Thyroid gland (tissue), 4 donors: Measurements from ENCODE around the gene ZNF326. TPM values are rescaled to one million over a fixed set of nuclear protein-coding genes. Genes with fewer than 3 reads are reported as not detected.
"Not testable (repeated sequence)": the region's sequence is repeated elsewhere in the genome, so short reads cannot be mapped to it uniquely, and the experiment has no call there.

Experiments used
- DNase-seq, 2 donors: peaks; one replicate each; pipeline ENCODE4 v3.0.0-alpha.2; 2019
- H3K27ac ChIP-seq, 3 donors: fragments of 200-600 bp; sonication (generic); 1 replicate in 2 of 3; 2 replicates in 1 of 3; pipeline ENCODE4 v1.5.1; 2016 to 2019; ENCODE audit warnings: mild to moderate bottlenecking in 1 of 3, moderate library complexity in 1 of 3
- H3K27me3 ChIP-seq: fragments of 200-600 bp; sonication (generic); one replicate; pipeline ENCODE4 v1.5.1; 2019
- H3K36me3 ChIP-seq, 2 donors: fragments of 200-600 bp; sonication (generic); one replicate each; pipeline ENCODE4 v1.5.1; 2016 to 2019
- H3K4me1 ChIP-seq, 2 donors: fragments of 200-600 bp; sonication (generic); one replicate each; pipeline ENCODE4 v1.5.1; 2017 to 2019
- H3K4me3 ChIP-seq, 3 donors: fragments of 200-600 bp; sonication (generic); replicated peaks in 1 of 3; 1 replicate in 2 of 3; 2 replicates in 1 of 3; pipeline ENCODE4 v1.5.1; 2016; ENCODE audit warnings: mild to moderate bottlenecking in 1 of 3
- H3K9me3 ChIP-seq: fragments of 200-600 bp; sonication (generic); one replicate; pipeline ENCODE4 v1.5.1; 2017
- POLR2A ChIP-seq, 2 donors: fragments of 450-650 bp; IDR thresholded peaks; one replicate each; pipeline ENCODE4 v1.6.1; 2017; ENCODE audit warnings: antibody characterized with exemption in 2 of 2, mild to moderate bottlenecking in 2 of 2, moderate library complexity in 1 of 2
- WGBS, 2 donors: methylation state at CpG; one replicate each; pipeline ENCODE4 v1.1.5; 2017; 5-methylcytosine and 5-hydroxymethylcytosine counted together
- intact Hi-C: fragments of 100-400 bp; cut with DNase I; formaldehyde crosslinking; loops from one replicate; pipeline ENCODE4 v1.15.1; 2023
- total RNA-seq, 4 donors: library from RNA; depleted of rRNA; stranded (reverse); fragments of >200 nt; gene quantifications; one replicate each; pipeline ENCODE4 v1.2.3, GENCODE V29; 2016
- TF ChIP-seq, protein P1 (sequence below), 6 experiments: fragments of 200-600 bp in 3 of 6; fragments of 450-650 bp in 3 of 6; sonication (generic) in 3 of 6; IDR thresholded peaks; one replicate each; pipeline ENCODE4 v1.5.1; 2016 to 2019; ENCODE audit warnings: antibody characterized with exemption in 6 of 6, mild to moderate bottlenecking in 2 of 6, inconsistent platforms in 1 of 6, moderate library complexity in 1 of 6

Gene ZNF326
- total RNA-seq, 4 donors from 2014 or later: 19.5 to 34.2 (median 21.5) TPM

DNA sequence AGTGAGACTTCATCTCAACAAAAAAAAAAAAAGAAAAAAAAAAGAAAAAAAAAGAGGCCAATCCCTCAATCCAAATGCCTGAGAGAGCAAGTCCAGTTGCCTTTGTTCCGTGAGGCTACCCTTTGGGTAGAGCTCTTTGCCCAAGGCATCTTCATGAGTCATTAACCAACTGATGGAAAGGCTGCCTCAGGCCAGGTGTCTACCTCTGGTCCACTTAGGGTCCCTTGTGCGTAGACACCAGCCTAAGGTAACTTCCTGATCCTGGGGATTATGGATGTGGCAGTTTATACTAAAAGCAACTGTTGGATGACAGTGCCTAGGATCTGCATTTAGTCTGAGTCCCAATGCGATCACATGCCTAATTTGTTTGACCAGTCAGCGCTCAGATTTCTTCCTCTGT, 20.7 kb upstream of the ZNF326 start:
- H3K4me3 ChIP-seq: no peak overlapping the region
- TF ChIP-seq, protein P1, sequence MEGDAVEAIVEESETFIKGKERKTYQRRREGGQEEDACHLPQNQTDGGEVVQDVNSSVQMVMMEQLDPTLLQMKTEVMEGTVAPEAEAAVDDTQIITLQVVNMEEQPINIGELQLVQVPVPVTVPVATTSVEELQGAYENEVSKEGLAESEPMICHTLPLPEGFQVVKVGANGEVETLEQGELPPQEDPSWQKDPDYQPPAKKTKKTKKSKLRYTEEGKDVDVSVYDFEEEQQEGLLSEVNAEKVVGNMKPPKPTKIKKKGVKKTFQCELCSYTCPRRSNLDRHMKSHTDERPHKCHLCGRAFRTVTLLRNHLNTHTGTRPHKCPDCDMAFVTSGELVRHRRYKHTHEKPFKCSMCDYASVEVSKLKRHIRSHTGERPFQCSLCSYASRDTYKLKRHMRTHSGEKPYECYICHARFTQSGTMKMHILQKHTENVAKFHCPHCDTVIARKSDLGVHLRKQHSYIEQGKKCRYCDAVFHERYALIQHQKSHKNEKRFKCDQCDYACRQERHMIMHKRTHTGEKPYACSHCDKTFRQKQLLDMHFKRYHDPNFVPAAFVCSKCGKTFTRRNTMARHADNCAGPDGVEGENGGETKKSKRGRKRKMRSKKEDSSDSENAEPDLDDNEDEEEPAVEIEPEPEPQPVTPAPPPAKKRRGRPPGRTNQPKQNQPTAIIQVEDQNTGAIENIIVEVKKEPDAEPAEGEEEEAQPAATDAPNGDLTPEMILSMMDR (IDR thresholded peaks at IDR 0.05): no peak
- TF ChIP-seq POLR2A (IDR thresholded peaks at IDR 0.05): no peak
- no peak for DNase-seq
- no peaks in the 10 kb centered on the region for H3K36me3 ChIP-seq
- WGBS, 2 donors: 95% methylated on average over 4 of the region's 4 CpGs
- H3K4me1 ChIP-seq: no peaks in the 10 kb centered on the region
- H3K9me3 ChIP-seq: no peaks in the 10 kb centered on the region
- H3K27ac ChIP-seq: no peak overlapping the region
- no peaks in the 10 kb centered on the region for H3K27me3 ChIP-seq
- intact Hi-C loops: no loop called here

DNA sequence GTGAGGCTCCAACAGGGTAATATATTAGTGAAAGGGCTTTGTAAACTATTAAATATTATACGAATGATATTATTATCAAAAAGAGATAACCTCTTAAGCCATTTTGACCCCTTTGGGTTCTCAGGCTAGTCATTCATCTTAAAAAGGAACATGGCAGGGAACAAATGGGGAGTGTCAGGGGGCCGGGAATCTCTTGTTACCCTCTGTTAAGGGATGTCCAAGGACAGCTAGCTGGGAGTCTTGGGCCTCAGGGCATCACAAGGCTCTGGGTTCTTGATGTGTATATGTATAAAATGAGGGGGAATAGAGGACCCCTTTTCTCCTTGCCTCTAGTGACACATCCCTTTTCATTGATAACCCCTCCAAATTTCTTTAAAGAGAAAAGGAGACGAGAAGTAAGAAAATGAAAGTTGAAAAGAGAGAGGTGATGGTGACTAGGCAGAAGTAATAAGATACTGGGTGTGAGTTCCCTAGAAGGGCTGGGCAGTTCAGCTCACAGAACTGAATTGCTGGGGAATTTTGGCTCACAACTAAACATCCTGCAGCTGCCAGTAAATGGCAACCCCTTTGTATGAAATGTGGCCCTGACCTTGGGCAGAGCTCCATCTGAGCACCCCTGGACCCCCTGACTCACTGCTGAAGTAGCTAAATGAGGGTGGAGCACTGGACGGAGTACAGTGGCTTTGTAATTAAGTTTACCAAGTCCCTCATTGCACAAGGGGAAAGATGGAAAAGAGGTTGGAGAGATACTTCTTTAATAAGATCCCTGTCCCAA, 20.0 kb upstream of the ZNF326 start:
- WGBS, 2 donors: 73 to 85% methylated on average over 4 of the region's 4 CpGs
- Histone ChIP-seq H3K9me3 (no peaks in the 10 kb centered on the region), H3K4me1 (no peaks in the 10 kb centered on the region), H3K36me3 (no peaks in the 10 kb centered on the region), H3K27me3 (no peaks in the 10 kb centered on the region), H3K4me3 (no peak overlapping the region), H3K27ac (no peak overlapping the region)
- no peak for TF ChIP-seq POLR2A (IDR thresholded peaks at IDR 0.05)
- TF ChIP-seq, protein P1 (IDR thresholded peaks at IDR 0.05): no peak
- intact Hi-C loops: no loop called here
- DNase-seq: no peak

DNA sequence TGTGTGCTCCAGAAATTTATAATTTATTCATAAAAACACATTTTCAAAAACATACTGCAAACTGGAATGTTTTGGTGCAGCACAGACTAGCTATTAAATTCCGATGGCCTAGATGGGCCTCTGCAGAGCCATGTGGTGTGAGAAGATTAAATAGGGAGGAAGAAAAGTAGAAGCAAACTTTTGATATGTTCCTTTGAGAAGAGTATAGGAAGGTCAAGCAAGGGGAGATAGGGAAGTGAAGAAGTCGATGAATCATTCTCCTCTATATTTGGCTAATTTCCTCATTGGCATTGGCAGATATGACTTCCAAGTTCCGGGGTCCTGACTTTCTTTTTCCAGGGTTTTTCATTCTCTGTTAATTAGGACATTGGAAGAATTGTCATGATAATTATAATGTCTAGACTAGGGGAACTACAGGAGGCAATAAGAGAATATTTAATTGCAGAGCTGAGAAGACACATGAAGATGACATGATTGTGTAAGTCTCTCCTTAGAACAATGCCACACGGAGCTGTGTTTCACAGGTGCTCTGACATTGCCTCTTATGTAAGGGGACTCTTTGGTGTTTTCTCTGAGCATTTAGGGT, 19.3 kb upstream of the ZNF326 start:
- Histone ChIP-seq H3K27ac (no peak overlapping the region), H3K27me3 (no peaks in the 10 kb centered on the region), H3K4me3 (no peak overlapping the region), H3K36me3 (no peaks in the 10 kb centered on the region), H3K9me3 (no peaks in the 10 kb centered on the region), H3K4me1 (no peaks in the 10 kb centered on the region)
- TF ChIP-seq POLR2A (IDR thresholded peaks at IDR 0.05): no peak
- intact Hi-C loops: no loop called here
- DNase-seq: no peak
- WGBS, 2 donors: 75 to 77% methylated on average over 4 of the region's 4 CpGs

DNA sequence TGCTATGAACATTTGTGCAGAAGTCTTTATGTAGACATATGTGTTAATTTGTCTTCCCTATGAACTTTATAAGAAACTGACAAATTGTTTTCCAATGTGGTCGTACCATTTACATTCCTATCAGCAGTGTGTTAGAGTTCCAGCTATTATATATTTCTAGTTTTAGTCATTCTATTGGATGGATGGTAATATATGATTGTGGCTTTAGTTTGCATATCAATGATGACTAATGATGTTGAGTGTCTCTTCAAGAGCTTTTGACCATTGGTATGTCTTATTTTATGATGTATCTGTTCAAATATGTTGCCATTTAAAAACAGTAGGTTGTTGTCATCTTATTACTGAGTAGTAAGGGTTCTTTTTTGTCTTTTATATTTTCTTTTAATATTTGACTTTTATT, 16.2 kb upstream of the ZNF326 start:
- TF ChIP-seq POLR2A (IDR thresholded peaks at IDR 0.05): no peak
- TF ChIP-seq, protein P1 (IDR thresholded peaks at IDR 0.05): no peak
- Histone ChIP-seq H3K27ac (no peak overlapping the region), H3K4me3 (no peak overlapping the region), H3K27me3 (no peaks in the 10 kb centered on the region), H3K9me3 (no peaks in the 10 kb centered on the region), H3K4me1 (no peaks in the 10 kb centered on the region), H3K36me3 (no peaks in the 10 kb centered on the region)
- WGBS, 2 donors: 96 to 97% methylated on average over 1 of the region's 1 CpG
- no peak for DNase-seq
- intact Hi-C loops: no loop called here

DNA sequence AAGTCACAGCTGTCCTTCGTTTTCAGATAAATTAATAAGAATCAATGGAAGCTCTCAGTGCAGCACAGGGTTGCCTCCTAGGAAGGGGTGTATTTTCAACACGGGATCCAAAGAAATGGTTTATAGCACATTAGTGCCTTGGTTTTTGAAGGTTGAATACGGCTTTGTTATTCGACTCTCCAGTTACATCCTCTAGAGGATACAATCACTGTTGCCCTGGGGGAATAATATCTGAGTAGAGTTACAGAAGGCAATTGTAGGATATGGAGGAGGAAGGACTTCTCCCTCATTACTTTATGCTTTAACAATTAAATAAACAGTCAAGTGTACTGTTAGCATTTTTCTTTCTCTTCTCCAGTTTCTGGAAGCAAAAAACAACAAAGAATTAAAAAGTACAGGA, 14.3 kb upstream of the ZNF326 start:
- TF ChIP-seq, protein P1 (IDR thresholded peaks at IDR 0.05): no peak
- TF ChIP-seq POLR2A (IDR thresholded peaks at IDR 0.05): no peak
- no peaks in the 10 kb centered on the region for H3K27me3 ChIP-seq
- no peak overlapping the region for H3K27ac ChIP-seq
- no peak overlapping the region for H3K4me3 ChIP-seq
- DNase-seq: no peak
- peaks cover 0 to under 1% of the 10 kb centered on the region in 2 donors for H3K4me1 ChIP-seq
- intact Hi-C loops: no loop called here
- no peaks in the 10 kb centered on the region for H3K9me3 ChIP-seq
- H3K36me3 ChIP-seq: no peaks in the 10 kb centered on the region
- WGBS, 2 donors: 74 to 77% methylated on average over 4 of the region's 4 CpGs

DNA sequence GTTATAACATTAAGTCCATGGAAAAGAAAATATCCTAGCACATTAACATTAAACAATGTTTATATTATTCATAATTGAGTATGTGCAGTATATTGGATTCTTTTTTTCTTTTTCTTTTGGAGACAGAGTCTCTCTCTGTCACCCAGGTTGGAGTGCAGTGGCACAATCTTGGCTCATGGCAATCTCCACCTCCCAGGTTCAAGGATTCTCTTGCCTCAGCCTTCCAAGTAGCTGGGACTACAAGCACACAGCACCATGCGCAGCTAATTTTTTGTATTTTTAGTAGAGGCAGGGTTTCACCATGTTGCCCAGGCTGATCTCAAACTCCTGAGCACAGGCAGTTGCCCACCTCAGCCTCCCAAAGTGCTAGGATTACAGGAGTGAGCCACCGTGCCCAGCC, 12.1 kb upstream of the ZNF326 start:
- 86 to 92% methylated on average over 2 of the region's 2 CpGs for WGBS, 2 donors
- intact Hi-C loops, H3K27me3 ChIP-seq, H3K36me3 ChIP-seq, DNase-seq, H3K9me3 ChIP-seq, H3K4me3 ChIP-seq, H3K27ac ChIP-seq: not testable (repeated sequence)
- peaks cover 6 to 12% of the 10 kb centered on the region in 2 donors for H3K4me1 ChIP-seq

DNA sequence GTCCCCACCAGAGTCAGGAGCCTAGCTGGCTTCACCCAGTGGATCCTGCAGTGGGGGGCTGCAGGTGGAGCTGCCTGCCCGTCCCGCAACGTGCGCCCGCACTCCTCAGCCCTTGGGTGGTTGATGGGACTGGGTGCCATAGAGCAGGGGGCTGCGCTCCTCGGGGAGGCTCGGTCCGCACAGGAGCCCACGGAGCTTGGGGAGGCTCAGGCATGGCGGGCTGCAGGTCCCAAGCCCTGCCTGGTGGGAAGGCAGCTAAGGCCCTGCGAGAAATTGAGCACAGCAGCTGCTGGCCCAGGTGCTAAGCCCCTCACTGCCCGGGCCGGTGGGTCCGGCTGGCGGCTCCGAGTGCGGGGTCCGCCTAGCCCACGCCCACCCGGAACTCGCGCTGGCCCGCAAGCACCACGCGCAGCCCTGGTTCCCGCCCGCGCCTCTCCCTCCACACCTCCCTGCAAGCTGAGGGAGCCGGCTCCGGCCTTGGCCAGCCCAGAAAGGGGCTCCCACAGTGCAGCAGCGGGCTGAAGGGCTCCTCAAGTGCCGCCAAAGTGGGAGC, 10.3 kb upstream of the ZNF326 start:
- H3K27me3 ChIP-seq, H3K36me3 ChIP-seq, H3K9me3 ChIP-seq, H3K4me3 ChIP-seq, H3K27ac ChIP-seq, DNase-seq, intact Hi-C loops: not testable (repeated sequence)
- 94% methylated on average over 6 to 21 of the region's 33 CpGs for whole genome bisulfite sequencing, 2 donors
- H3K4me1 ChIP-seq: peaks cover 6 to 12% of the 10 kb centered on the region in 2 donors
